HepG2 (cell line): Measurements from ENCODE around the gene PTPRU. TPM values are rescaled to one million over a fixed set of nuclear protein-coding genes. Genes with fewer than 3 reads are reported as not detected.

ENCODE experiments used
- CBFB ChIP-seq: sonication (generic); formaldehyde crosslinking; IDR thresholded peaks from 2 replicates; pipeline ENCODE4 v1.4.0; 2020; ENCODE audit warnings: missing genetic modification reagents
- ELF3 ChIP-seq: IDR thresholded peaks from 2 replicates; pipeline ENCODE4 v1.6.1; 2016; ENCODE audit warnings: missing genetic modification reagents, missing compliant biosample characterization
- IKZF5 ChIP-seq: IDR thresholded peaks from 2 replicates; pipeline ENCODE4 v1.6.1; 2018; ENCODE audit warnings: missing genetic modification reagents, mild to moderate bottlenecking, missing compliant biosample characterization
- ISL2 ChIP-seq: sonication (generic); formaldehyde crosslinking; IDR thresholded peaks from 2 replicates; pipeline ENCODE4 v1.5.0; 2020; ENCODE audit warnings: missing genetic modification reagents
- REL ChIP-seq: sonication (generic); formaldehyde crosslinking; conservative IDR thresholded peaks from 2 replicates; pipeline ENCODE4 v1.8.0; 2022; ENCODE audit warnings: mild to moderate bottlenecking, missing genetic modification reagents, moderate library complexity
- REST ChIP-seq, 2 experiments: IDR thresholded peaks; 2 replicates each; pipeline ENCODE4 v1.6.1; 2011 to 2012; ENCODE audit warnings: low read length in 2 of 2, borderline replicate concordance in 1 of 2, low read depth in 1 of 2, mild to moderate bottlenecking in 1 of 2, moderate library complexity in 1 of 2
- SNAPC4 ChIP-seq: sonication (generic); formaldehyde crosslinking; IDR thresholded peaks from 2 replicates; pipeline ENCODE4 v1.4.0; 2020; ENCODE audit warnings: mild to moderate bottlenecking, missing genetic modification reagents
- TOE1 ChIP-seq: sonication (generic); formaldehyde crosslinking; IDR thresholded peaks from 2 replicates; pipeline ENCODE4 v1.4.0; 2020; ENCODE audit warnings: mild to moderate bottlenecking, missing genetic modification reagents
- UBTF ChIP-seq: sonication (generic); formaldehyde crosslinking; IDR thresholded peaks from 2 replicates; pipeline ENCODE4 v1.4.0; 2020; ENCODE audit warnings: mild to moderate bottlenecking, missing genetic modification reagents
- YY1 ChIP-seq: IDR thresholded peaks from 2 replicates; pipeline ENCODE4 v1.6.1; 2011; ENCODE audit warnings: low read length, low read depth, moderate library complexity, mild to moderate bottlenecking; ENCODE audit not compliant: insufficient read depth, insufficient replicate concordance
- ZBTB7A ChIP-seq: sonication (generic); formaldehyde crosslinking; IDR thresholded peaks from 2 replicates; pipeline ENCODE4 v1.8.0; 2022; ENCODE audit warnings: mild to moderate bottlenecking, missing genetic modification reagents
- ZFP41 ChIP-seq: sonication (generic); formaldehyde crosslinking; IDR thresholded peaks from 2 replicates; pipeline ENCODE4 v1.4.0; 2020; ENCODE audit warnings: mild to moderate bottlenecking, missing genetic modification reagents, borderline replicate concordance
- ZFP91 ChIP-seq: sonication (generic); formaldehyde crosslinking; IDR thresholded peaks from 2 replicates; pipeline ENCODE4 v1.9.0; 2022; ENCODE audit warnings: missing genetic modification reagents, mild to moderate bottlenecking, borderline replicate concordance
- ZNF414 ChIP-seq: sonication (generic); formaldehyde crosslinking; IDR thresholded peaks from 2 replicates; pipeline ENCODE4 v1.5.0; 2020; ENCODE audit warnings: missing genetic modification reagents
- polyA plus RNA-seq, 8 experiments: library from polyadenylated mRNA; depleted of rRNA in 3 of 8; stranded (reverse) in 7 of 8; unstranded in 1 of 8; fragments of >200 nt; fragmentation: Illumina TruSeq in 4 of 8; extraction: Trizol in 4 of 8; gene quantifications; 2 replicates each; pipeline versions ENCODE4 v1.2.1 to v1.2.3, GENCODE V29; 2011 to 2016; ENCODE audit warnings: low read depth in 4 of 8, missing spikeins in 1 of 8, mixed read lengths in 1 of 8; ENCODE audit not compliant: insufficient read depth in 1 of 8
- total RNA-seq, 5 experiments: library from RNA; depleted of rRNA; stranded (reverse); fragments of >200 nt; fragmentation: Illumina TruSeq; extraction: Trizol; gene quantifications; 2 replicates each; pipeline ENCODE4 v1.2.3, GENCODE V29; 2016; ENCODE audit warnings: low read depth in 1 of 5

Gene PTPRU
- total and polyA plus RNA-seq, 2 of the 13 experiments (the other 11 are each of a cell fraction or from before 2014, with no cell fraction given) = 21.6 to 22.3 TPM

- TF ChIP-seq IKZF5 = 0 out of 2 replicates have a peak, but pooled peaks have one; percentile 12
- TF ChIP-seq ZFP91 = no peak; the same call in 1 of the 2 replicates
- TF ChIP-seq SNAPC4 = no peak
- TF ChIP-seq ZBTB7A = 0 out of 2 replicates have a peak, but pooled peaks have one; percentile 25
- TF ChIP-seq REST (IDR thresholded peaks at IDR 0.05; ENCODE audit: borderline replicate concordance in 1 of 2, low read depth in 1 of 2, low read length in 2 of 2) = no peak
- TF ChIP-seq ISL2 (CRISPR knock-in tag) = no peak
- peak; percentile 73; the same call in 1 of the 2 replicates for TF ChIP-seq UBTF (CRISPR knock-in tag)
- TF ChIP-seq ZFP41 = no peak
- no peak for TF ChIP-seq CBFB (CRISPR knock-in tag)
- 0 out of 2 replicates have a peak, but pooled peaks have one; percentile 5 for TF ChIP-seq ELF3 (CRISPR knock-in tag)
- TF ChIP-seq TOE1 (CRISPR knock-in tag) = no peak
- TF ChIP-seq ZNF414 (CRISPR knock-in tag) = no peak
- TF ChIP-seq REL (CRISPR knock-in tag) = no peak
- TF ChIP-seq YY1 = no peak
Observed at GRCh38 chr1:29236712-29237128, 398 bp downstream of the PTPRU start (continued).
